ENCODE measurements around the gene KRTAP10-4. TPM values are rescaled to one million over a fixed set of nuclear protein-coding genes. Genes with fewer than 3 reads are reported as not detected.

KRTAP10-4 gene
- total and polyA plus RNA-seq, 10 donors, result not detected

GRCh38 chr21:44558695-44559094 is 14.8 kb upstream of the KRTAP10-4 start, which contains the start of gene KRTAP10-3:
TSS of gene KRTAP10-3 (minus strand) at chr21:44558795. CDS start at chr21:44558715, 80 bp downstream.
- TF ChIP-seq POLR2AphosphoS5 (IDR thresholded peaks at IDR 0.05) (no peak), CTCF (IDR thresholded peaks at IDR 0.05 in 8 of 11, conservative IDR thresholded peaks at IDR 0.05 in 3 of 11) (no peak), POLR2A (IDR thresholded peaks at IDR 0.05) (no peak)
- intact Hi-C loops (cut with DNase I; ENCODE audit: low total_unique reads), result no loop called here
- Histone ChIP-seq H3K36me3 (no peaks in the 10 kb centered on the region), H3K27me3 (replicated peaks in 1 of 7) (peaks cover 0 to 29% (median 0%) of the 10 kb centered on the region in 7 donors), H3K4me1 (peaks cover 0 to 14% (median 0%) of the 10 kb centered on the region in 6 donors), H3K4me3 (no peak within 1 kb of the TSS), H3K27ac (no peak within 1 kb of the TSS), H3K9me3 (peaks cover 4 to 38% (median 19%) of the 10 kb centered on the region in 8 donors)
- DNase-seq, result no peak
- WGBS, 5 donors, result 68 to 88% (median 73%) methylated on average over 5 of the region's 5 CpGs

GRCh38 chr21:44564099-44564498 is 9.4 kb upstream of the KRTAP10-4 start:
- 90 to 100% (median 98%) methylated on average over 1 of the region's 1 CpG for WGBS, 5 donors
- H3K9me3 ChIP-seq, result peaks cover 4 to 35% (median 24%) of the 10 kb centered on the region in 8 donors
- TF ChIP-seq POLR2A (IDR thresholded peaks at IDR 0.05) (no peak), POLR2AphosphoS5 (IDR thresholded peaks at IDR 0.05) (no peak), CTCF (IDR thresholded peaks at IDR 0.05 in 8 of 11, conservative IDR thresholded peaks at IDR 0.05 in 3 of 11) (no peak)

GRCh38 chr21:44564886-44565598 is 8.5 kb upstream of the KRTAP10-4 start:
- Histone ChIP-seq H3K27me3 (replicated peaks in 1 of 7) (peaks cover 0 to 9% (median 0%) of the 10 kb centered on the region in 7 donors), H3K4me1 (peaks cover 0 to 24% (median 3%) of the 10 kb centered on the region in 6 donors), H3K36me3 (no peaks in the 10 kb centered on the region), H3K27ac (peak overlapping the region in 7 of 8 donors; percentile 9 to 65 (median 44)), H3K9me3 (peaks cover 4 to 28% (median 22%) of the 10 kb centered on the region in 8 donors), H3K4me3 (no peak overlapping the region)
- intact Hi-C loops (cut with DNase I; ENCODE audit: low total_unique reads), result no loop called here
- 0 to 81% (median 35%) methylated on average over 1 of the region's 1 CpG for WGBS, 5 donors
- TF ChIP-seq CTCF (IDR thresholded peaks at IDR 0.05 in 8 of 11, conservative IDR thresholded peaks at IDR 0.05 in 3 of 11) (no peak), POLR2A (IDR thresholded peaks at IDR 0.05) (no peak), POLR2AphosphoS5 (IDR thresholded peaks at IDR 0.05) (no peak)
- DNase-seq, result no peak

More at GRCh38 chr21:44564099-44564498, 9.4 kb upstream of the KRTAP10-4 start:
- H3K4me3 ChIP-seq, result no peak overlapping the region
- peaks cover 0 to 8% (median 0%) of the 10 kb centered on the region in 7 donors for H3K27me3 ChIP-seq (replicated peaks in 1 of 7)
- H3K36me3 ChIP-seq, result no peaks in the 10 kb centered on the region
- intact Hi-C loops (cut with DNase I; ENCODE audit: low total_unique reads), result no loop called here
- peaks cover 0 to 24% (median 3%) of the 10 kb centered on the region in 6 donors for H3K4me1 ChIP-seq
- DNase-seq, result no peak
- H3K27ac ChIP-seq, result peak overlapping the region in 1 of 8 donors; percentile 65

- peaks cover 4 to 28% (median 24%) of the 10 kb centered on the region in 8 donors for H3K9me3 ChIP-seq
- H3K4me3 ChIP-seq, result no peak overlapping the region
- H3K4me1 ChIP-seq, result peaks cover 0 to 24% (median 3%) of the 10 kb centered on the region in 6 donors
- H3K27me3 ChIP-seq (replicated peaks in 1 of 7), result peaks cover 0 to 12% (median 0%) of the 10 kb centered on the region in 7 donors
- 20 to 40% (median 29%) methylated on average over 1 of the region's 1 CpG for WGBS, 5 donors
- H3K27ac ChIP-seq, result no peak overlapping the region
- intact Hi-C loops (cut with DNase I; ENCODE audit: low total_unique reads), result no loop called here
- TF ChIP-seq CTCF (IDR thresholded peaks at IDR 0.05 in 8 of 11, conservative IDR thresholded peaks at IDR 0.05 in 3 of 11) (no peak), POLR2AphosphoS5 (IDR thresholded peaks at IDR 0.05) (no peak), POLR2A (IDR thresholded peaks at IDR 0.05) (no peak)
- no peaks in the 10 kb centered on the region for H3K36me3 ChIP-seq
- DNase-seq, result no peak
These were observed 7.1 kb upstream of the KRTAP10-4 start for GRCh38 chr21:44566403-44566802.

Data from spleen (tissue), 11 donors.